CD14-positive monocyte (primary cell): ENCODE data around the gene PLXNA1. TPM values are rescaled to one million over a fixed set of nuclear protein-coding genes. Genes with fewer than 3 reads are reported as not detected.

Experiments
- DNase-seq, 3 donors: peaks; one replicate each; pipeline ENCODE4 v3.0.0-alpha.2; 2011 to 2022
- H2AFZ ChIP-seq: 2 replicates; pipeline ENCODE4 v1.6.0; 2012; ENCODE audit warnings: mild to moderate bottlenecking, low read depth, low read length, inconsistent platforms; ENCODE audit not compliant: insufficient read depth, poor library complexity, severe bottlenecking
- H3K27ac ChIP-seq, 2 donors: 1 replicate in 1 of 2; 2 replicates in 1 of 2; pipeline ENCODE4 v1.5.1; 2012 to 2013; ENCODE audit warnings: low read length in 2 of 2, control low read depth in 1 of 2, inconsistent platforms in 1 of 2, low read depth in 1 of 2, mild to moderate bottlenecking in 1 of 2
- H3K27me3 ChIP-seq, 2 donors: one replicate each; pipeline versions ENCODE4 v1.6.0 to v1.6.1; 2011 to 2013; ENCODE audit warnings: low read length in 2 of 2; ENCODE audit not compliant: control insufficient read depth in 2 of 2, insufficient read depth in 2 of 2
- H3K36me3 ChIP-seq, 2 donors: replicated peaks in 1 of 2; 1 replicate in 1 of 2; 2 replicates in 1 of 2; pipeline versions ENCODE4 v1.5.1 to v1.6.1; 2012 to 2013; ENCODE audit warnings: low read length in 2 of 2, control low read depth in 1 of 2, inconsistent platforms in 1 of 2, mild to moderate bottlenecking in 1 of 2; ENCODE audit not compliant: insufficient read depth in 2 of 2, control insufficient read depth in 1 of 2
- H3K4me1 ChIP-seq, 2 donors: 1 replicate in 1 of 2; 2 replicates in 1 of 2; pipeline versions ENCODE4 v1.5.1 to v1.6.1; 2012 to 2013; ENCODE audit warnings: low read length in 2 of 2, control low read depth in 1 of 2, inconsistent platforms in 1 of 2, mild to moderate bottlenecking in 1 of 2, moderate library complexity in 1 of 2; ENCODE audit not compliant: insufficient read depth in 2 of 2, control insufficient read depth in 1 of 2
- H3K4me2 ChIP-seq: replicated peaks from 2 replicates; pipeline ENCODE3; 2012; ENCODE audit warnings: low read length, moderate library complexity, mild to moderate bottlenecking; ENCODE audit not compliant: poor library complexity, severe bottlenecking; ENCODE audit errors: extremely low read depth
- H3K4me3 ChIP-seq, 3 experiments: fragments of 200-600 bp in 1 of 3; sonication (generic) in 1 of 3; replicated peaks in 1 of 3; 1 replicate in 2 of 3; 2 replicates in 1 of 3; pipeline ENCODE4 v1.5.1; 2011 to 2013; ENCODE audit warnings: low read length in 3 of 3, mild to moderate bottlenecking in 3 of 3, control low read depth in 2 of 3, low read depth in 2 of 3, inconsistent platforms in 1 of 3, moderate library complexity in 1 of 3
- H3K79me2 ChIP-seq: 2 replicates; pipeline ENCODE4 v1.6.0; 2012; ENCODE audit warnings: mild to moderate bottlenecking, control low read depth, inconsistent platforms, low read length, moderate library complexity; ENCODE audit not compliant: insufficient read depth
- H3K9ac ChIP-seq: 2 replicates; pipeline ENCODE4 v1.6.0; 2017; ENCODE audit warnings: low read length, mild to moderate bottlenecking; ENCODE audit not compliant: insufficient read depth, poor library complexity, severe bottlenecking
- H3K9me3 ChIP-seq, 2 donors: replicated peaks in 1 of 2; 1 replicate in 1 of 2; 2 replicates in 1 of 2; pipeline versions ENCODE4 v1.5.1 to v1.6.1; 2012 to 2013; ENCODE audit warnings: low read length in 2 of 2, control low read depth in 1 of 2; ENCODE audit not compliant: control insufficient read depth in 1 of 2, insufficient read depth in 1 of 2
- H4K20me1 ChIP-seq: 2 replicates; pipeline ENCODE4 v1.6.0; 2012; ENCODE audit warnings: mild to moderate bottlenecking, low read length, control low read depth, moderate library complexity; ENCODE audit not compliant: insufficient read depth
- H3K27ac Mint-ChIP-seq, 7 donors: one replicate each; pipeline ENCODE4 v1.8.0; 2020; ENCODE audit warnings: mild to moderate bottlenecking in 7 of 7, mixed read lengths in 7 of 7, moderate library complexity in 6 of 7, inconsistent platforms in 2 of 7
- H3K27me3 Mint-ChIP-seq, 3 donors: one replicate each; pipeline ENCODE4 v1.8.0; 2021 to 2022; ENCODE audit warnings: low read depth in 3 of 3, mild to moderate bottlenecking in 3 of 3, mixed read lengths in 3 of 3, moderate library complexity in 3 of 3, inconsistent platforms in 1 of 3
- H3K36me3 Mint-ChIP-seq, 2 donors: one replicate each; pipeline ENCODE4 v1.8.0; 2020; ENCODE audit warnings: mixed read lengths in 2 of 2, inconsistent platforms in 1 of 2, mild to moderate bottlenecking in 1 of 2
- H3K4me1 Mint-ChIP-seq: one replicate; pipeline ENCODE4 v1.8.0; 2020; ENCODE audit warnings: mild to moderate bottlenecking, mixed read lengths
- H3K4me3 Mint-ChIP-seq, 2 donors: one replicate each; pipeline ENCODE4 v1.8.0; 2020; ENCODE audit warnings: mild to moderate bottlenecking in 2 of 2, mixed read lengths in 2 of 2, moderate library complexity in 1 of 2
- H3K9me3 Mint-ChIP-seq, 7 donors: one replicate each; pipeline ENCODE4 v1.8.0; 2020 to 2022; ENCODE audit warnings: mixed read lengths in 7 of 7, mild to moderate bottlenecking in 6 of 7, moderate library complexity in 6 of 7, inconsistent platforms in 2 of 7
- WGBS: methylation state at CpG from one replicate; pipeline ENCODE4 v1.1.5; 2013; ENCODE audit warnings: missing lambda C conversion rate; ENCODE audit not compliant: insufficient coverage; 5-methylcytosine and 5-hydroxymethylcytosine counted together
- intact Hi-C, 2 donors: fragments of 100-400 bp; cut with micrococcal nuclease; formaldehyde crosslinking; loops; one replicate each; pipeline versions ENCODE4 v1.15.0 to v1.15.1; 2023
- polyA plus RNA-seq, 3 donors: library from polyadenylated mRNA; depleted of rRNA in 1 of 3; unstranded in 2 of 3; stranded (reverse) in 1 of 3; fragments of 300-500 nt in 2 of 3; fragments of >200 nt in 1 of 3; fragmentation: Illumina TruSeq in 2 of 3; gene quantifications; 1 replicate in 2 of 3; 2 replicates in 1 of 3; pipeline ENCODE4 v1.2.3, GENCODE V29; 2012 to 2021
- TF ChIP-seq, protein P1 (sequence below): fragments of 200-600 bp; IDR thresholded peaks from one replicate; pipeline ENCODE4 v1.8.0; 2022; ENCODE audit warnings: antibody characterized with exemption, mild to moderate bottlenecking

PLXNA1 gene
- polyA plus RNA-seq, 3 donors: 2.7 TPM; not detected in 2

DNA sequence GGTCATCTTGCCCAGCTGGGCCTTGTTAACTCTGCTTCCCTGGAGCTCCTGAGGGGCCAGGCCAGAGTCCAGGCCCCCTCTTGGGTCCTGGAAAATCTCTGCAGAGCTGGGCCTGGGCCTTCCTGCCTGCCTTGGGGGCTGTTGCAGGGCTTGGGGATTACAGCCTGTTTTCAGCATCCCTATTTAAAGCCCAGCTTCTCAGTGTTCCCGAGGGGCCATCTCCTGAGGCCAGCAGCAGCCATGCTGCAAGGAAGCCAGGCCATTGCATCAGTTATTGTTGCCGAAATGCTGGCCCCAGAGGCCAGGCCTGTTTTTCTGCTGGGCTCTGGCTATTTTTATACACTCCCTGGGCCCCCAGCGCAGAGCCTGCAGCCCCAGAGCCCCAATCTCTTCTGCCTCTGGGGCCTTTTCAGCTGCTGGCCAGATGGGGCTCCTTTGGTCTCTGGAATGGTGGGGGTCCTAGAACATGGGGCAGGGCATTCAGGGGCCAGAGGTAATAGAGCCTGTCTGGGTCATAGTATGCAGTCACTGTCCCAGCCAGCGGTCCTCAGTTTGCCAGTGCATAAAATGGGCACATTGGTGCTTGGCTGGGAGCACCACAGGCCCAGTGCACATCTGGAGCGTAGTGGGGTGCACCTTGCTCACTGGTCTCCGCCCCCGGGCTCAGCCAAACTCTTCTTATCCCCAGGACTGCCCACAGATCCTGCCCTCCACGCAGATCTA, 28.5 kb downstream of the PLXNA1 start:
- no peak overlapping the region for H3K27ac Mint-ChIP-seq
- H3K4me1 ChIP-seq: no peaks in the 10 kb centered on the region
- H3K9me3 ChIP-seq: no peaks in the 10 kb centered on the region
- H3K4me3 Mint-ChIP-seq: no peak overlapping the region
- H3K9me3 Mint-ChIP-seq: no peaks in the 10 kb centered on the region
- no peak overlapping the region for H3K4me3 ChIP-seq
- no peaks in the 10 kb centered on the region for H3K36me3 Mint-ChIP-seq
- H3K27me3 ChIP-seq: no peaks in the 10 kb centered on the region
- H3K4me1 Mint-ChIP-seq: no peaks in the 10 kb centered on the region
- no peak overlapping the region for H2AFZ ChIP-seq
- no peaks in the 10 kb centered on the region for H3K36me3 ChIP-seq
- WGBS: 90% methylated on average over 7 of the region's 8 CpGs
- H3K9ac ChIP-seq: no peak overlapping the region
- no peak overlapping the region for H3K27ac ChIP-seq
- H3K4me2 ChIP-seq: no peak overlapping the region
- H3K79me2 ChIP-seq: no peaks in the 10 kb centered on the region
- peaks cover 0 to 1% (median 0%) of the 10 kb centered on the region in 3 donors for H3K27me3 Mint-ChIP-seq
- DNase-seq: no peak
- no peaks in the 10 kb centered on the region for H4K20me1 ChIP-seq
- intact Hi-C loops: no loop called here
- TF ChIP-seq, protein P1, sequence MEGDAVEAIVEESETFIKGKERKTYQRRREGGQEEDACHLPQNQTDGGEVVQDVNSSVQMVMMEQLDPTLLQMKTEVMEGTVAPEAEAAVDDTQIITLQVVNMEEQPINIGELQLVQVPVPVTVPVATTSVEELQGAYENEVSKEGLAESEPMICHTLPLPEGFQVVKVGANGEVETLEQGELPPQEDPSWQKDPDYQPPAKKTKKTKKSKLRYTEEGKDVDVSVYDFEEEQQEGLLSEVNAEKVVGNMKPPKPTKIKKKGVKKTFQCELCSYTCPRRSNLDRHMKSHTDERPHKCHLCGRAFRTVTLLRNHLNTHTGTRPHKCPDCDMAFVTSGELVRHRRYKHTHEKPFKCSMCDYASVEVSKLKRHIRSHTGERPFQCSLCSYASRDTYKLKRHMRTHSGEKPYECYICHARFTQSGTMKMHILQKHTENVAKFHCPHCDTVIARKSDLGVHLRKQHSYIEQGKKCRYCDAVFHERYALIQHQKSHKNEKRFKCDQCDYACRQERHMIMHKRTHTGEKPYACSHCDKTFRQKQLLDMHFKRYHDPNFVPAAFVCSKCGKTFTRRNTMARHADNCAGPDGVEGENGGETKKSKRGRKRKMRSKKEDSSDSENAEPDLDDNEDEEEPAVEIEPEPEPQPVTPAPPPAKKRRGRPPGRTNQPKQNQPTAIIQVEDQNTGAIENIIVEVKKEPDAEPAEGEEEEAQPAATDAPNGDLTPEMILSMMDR: no peak

DNA sequence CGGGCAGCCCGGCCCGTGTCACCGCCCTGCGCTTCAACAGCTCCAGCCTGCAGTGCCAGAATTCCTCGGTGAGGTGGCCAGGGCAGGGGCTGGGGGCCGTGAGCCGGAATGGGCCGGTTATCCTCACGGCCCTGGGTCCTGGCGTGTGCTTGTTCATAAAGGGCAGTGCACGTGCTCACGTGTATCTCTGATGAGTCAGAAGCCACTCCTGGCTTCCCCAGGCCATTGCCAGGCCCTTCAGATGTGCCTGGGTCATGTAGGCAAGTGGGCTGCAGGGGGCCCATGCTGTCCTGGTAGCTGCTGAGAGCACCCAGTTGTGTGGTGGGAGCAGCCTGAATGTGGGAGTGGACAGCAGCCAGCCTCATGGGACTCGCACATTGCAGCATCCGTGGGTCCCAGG, 29.2 kb downstream of the PLXNA1 start:
- H3K4me2 ChIP-seq: no peak overlapping the region
- Mint-ChIP-seq H3K4me3 (no peak overlapping the region), H3K36me3 (no peaks in the 10 kb centered on the region), H3K4me1 (no peaks in the 10 kb centered on the region), H3K9me3 (no peaks in the 10 kb centered on the region), H3K27me3 (peaks cover 0 to 1% (median 1%) of the 10 kb centered on the region in 3 donors), H3K27ac (no peak overlapping the region)
- no peaks in the 10 kb centered on the region for H3K4me1 ChIP-seq
- TF ChIP-seq, protein P1: no peak
- H3K9me3 ChIP-seq: no peaks in the 10 kb centered on the region
- H3K27ac ChIP-seq: no peak overlapping the region
- H2AFZ ChIP-seq: no peak overlapping the region
- no peaks in the 10 kb centered on the region for H3K79me2 ChIP-seq
- intact Hi-C loops: no loop called here
- H3K4me3 ChIP-seq: no peak overlapping the region
- no peak overlapping the region for H3K9ac ChIP-seq
- H3K27me3 ChIP-seq: no peaks in the 10 kb centered on the region
- H4K20me1 ChIP-seq: no peaks in the 10 kb centered on the region
- WGBS: 92% methylated on average over 15 of the region's 15 CpGs
- no peaks in the 10 kb centered on the region for H3K36me3 ChIP-seq
- no peak for DNase-seq
